H9 (cell line): ENCODE data around the gene CAMK2B. TPM values are rescaled to one million over a fixed set of nuclear protein-coding genes. Genes with fewer than 3 reads are reported as not detected.

Experiments used
- DNase-seq: peaks from one replicate; pipeline ENCODE4 v3.0.0-alpha.2; 2017
- H2AFZ ChIP-seq: one replicate; pipeline ENCODE4 v1.6.1; 2013; ENCODE audit warnings: mild to moderate bottlenecking, low read length, control low read depth, moderate library complexity
- H2AK5ac ChIP-seq: 2 replicates; pipeline ENCODE4 v1.6.1; 2013; ENCODE audit warnings: low read length, control low read depth, mixed read lengths; ENCODE audit not compliant: insufficient read length
- H2BK120ac ChIP-seq: one replicate; pipeline ENCODE4 v1.6.1; 2013; ENCODE audit warnings: low read depth, mild to moderate bottlenecking, low read length, control low read depth, inconsistent platforms; ENCODE audit not compliant: poor library complexity, severe bottlenecking
- H2BK12ac ChIP-seq: 2 replicates; pipeline ENCODE4 v1.6.1; 2013; ENCODE audit warnings: low read length, control low read depth, mixed read lengths, low read depth; ENCODE audit not compliant: insufficient read length
- H2BK15ac ChIP-seq: 2 replicates; pipeline ENCODE4 v1.6.1; 2013; ENCODE audit warnings: low read depth, low read length, control low read depth
- H2BK20ac ChIP-seq: one replicate; pipeline ENCODE4 v1.6.1; 2013; ENCODE audit warnings: low read depth, mild to moderate bottlenecking, low read length, control low read depth, inconsistent platforms; ENCODE audit not compliant: poor library complexity, severe bottlenecking
- H2BK5ac ChIP-seq: 2 replicates; pipeline ENCODE4 v1.6.1; 2013; ENCODE audit warnings: low read length, control low read depth, mixed read lengths; ENCODE audit not compliant: insufficient read length
- H3K14ac ChIP-seq: 2 replicates; pipeline ENCODE4 v1.6.1; 2013; ENCODE audit warnings: low read length, control low read depth; ENCODE audit not compliant: insufficient read depth
- H3K18ac ChIP-seq: 2 replicates; pipeline ENCODE4 v1.6.1; 2013; ENCODE audit warnings: low read depth, mild to moderate bottlenecking, mixed read lengths, low read length, control low read depth; ENCODE audit not compliant: insufficient read length
- H3K23ac ChIP-seq: 2 replicates; pipeline ENCODE4 v1.6.1; 2013; ENCODE audit warnings: low read length, control low read depth, mixed read lengths, low read depth; ENCODE audit not compliant: insufficient read length
- H3K23me2 ChIP-seq: 2 replicates; pipeline ENCODE4 v1.6.1; 2013; ENCODE audit warnings: low read depth, mild to moderate bottlenecking, mixed read lengths, low read length, control low read depth; ENCODE audit not compliant: insufficient read length, poor library complexity, severe bottlenecking
- H3K27ac ChIP-seq: 2 replicates; pipeline ENCODE4 v1.5.1; 2013; ENCODE audit warnings: low read length, control low read depth, mixed read lengths, low read depth; ENCODE audit not compliant: insufficient read length
- H3K27me3 ChIP-seq: 2 replicates; pipeline ENCODE4 v1.6.1; 2013; ENCODE audit warnings: low read length, control low read depth, inconsistent platforms; ENCODE audit not compliant: insufficient read depth
- H3K4ac ChIP-seq: 2 replicates; pipeline ENCODE4 v1.6.1; 2013; ENCODE audit warnings: low read depth, mild to moderate bottlenecking, control low read depth, inconsistent platforms, low read length, moderate library complexity
- H3K4me1 ChIP-seq: 2 replicates; pipeline ENCODE4 v1.6.1; 2013; ENCODE audit warnings: low read length, control low read depth, inconsistent platforms; ENCODE audit not compliant: insufficient read depth
- H3K4me2 ChIP-seq: 2 replicates; pipeline ENCODE4 v1.6.1; 2013; ENCODE audit warnings: low read length, control low read depth, mixed read lengths; ENCODE audit not compliant: insufficient read length, insufficient read depth
- H3K56ac ChIP-seq: 2 replicates; pipeline ENCODE4 v1.6.1; 2013; ENCODE audit warnings: low read depth, mild to moderate bottlenecking, mixed read lengths, low read length, control low read depth; ENCODE audit not compliant: insufficient read length
- H3K79me1 ChIP-seq: 2 replicates; pipeline ENCODE4 v1.6.1; 2013; ENCODE audit warnings: low read depth, mild to moderate bottlenecking, moderate library complexity, low read length, control low read depth, inconsistent platforms; ENCODE audit not compliant: insufficient read depth, poor library complexity, severe bottlenecking
- H3K79me2 ChIP-seq: 2 replicates; pipeline ENCODE4 v1.6.1; 2013; ENCODE audit warnings: low read length, control low read depth, inconsistent platforms; ENCODE audit not compliant: insufficient read depth
- H3K9ac ChIP-seq: 2 replicates; pipeline ENCODE4 v1.6.1; 2013; ENCODE audit warnings: low read length, control low read depth, mixed read lengths; ENCODE audit not compliant: insufficient read length; ENCODE audit errors: extremely low read depth
- H3K9me3 ChIP-seq: one replicate; pipeline ENCODE4 v1.6.1; 2013; ENCODE audit warnings: low read depth, low read length, inconsistent platforms; ENCODE audit not compliant: control insufficient read depth
- H3T11ph ChIP-seq: one replicate; pipeline ENCODE4 v1.6.1; 2013; ENCODE audit warnings: mild to moderate bottlenecking, low read length, control low read depth, inconsistent platforms
- H4K20me1 ChIP-seq: one replicate; pipeline ENCODE4 v1.6.1; 2013; ENCODE audit not compliant: control insufficient read depth, insufficient read length, insufficient read depth
- H4K5ac ChIP-seq: 2 replicates; pipeline ENCODE4 v1.6.1; 2013; ENCODE audit warnings: low read depth, mild to moderate bottlenecking, mixed read lengths, low read length, control low read depth; ENCODE audit not compliant: insufficient read length
- H4K8ac ChIP-seq: replicated peaks from 2 replicates; pipeline ENCODE4 v1.6.1; 2013; ENCODE audit warnings: low read length, control low read depth, mixed read lengths, low read depth; ENCODE audit not compliant: insufficient read length
- H4K91ac ChIP-seq: 2 replicates; pipeline ENCODE4 v1.6.1; 2013; ENCODE audit warnings: low read depth, mild to moderate bottlenecking, moderate library complexity, mixed read lengths, low read length, control low read depth; ENCODE audit not compliant: insufficient read length
- H3K27ac Mint-ChIP-seq, 3 experiments: 2 replicates in 2 of 3; 3 replicates in 1 of 3; pipeline ENCODE4 v1.8.0; 2020 to 2021; ENCODE audit warnings: mixed read lengths in 3 of 3, mild to moderate bottlenecking in 1 of 3, moderate library complexity in 1 of 3
- H3K27me3 Mint-ChIP-seq: 2 replicates; pipeline ENCODE4 v1.8.0; 2021; ENCODE audit warnings: low read depth, mild to moderate bottlenecking, moderate library complexity, mixed read lengths
- H3K36me3 Mint-ChIP-seq, 3 experiments: 2 replicates in 2 of 3; 3 replicates in 1 of 3; pipeline ENCODE4 v1.8.0; 2020 to 2021; ENCODE audit warnings: low read depth in 3 of 3, mixed read lengths in 3 of 3; ENCODE audit not compliant: insufficient read depth in 1 of 3
- H3K4me1 Mint-ChIP-seq, 2 experiments: 2 replicates each; pipeline ENCODE4 v1.8.0; 2020; ENCODE audit warnings: mixed read lengths in 2 of 2
- H3K4me3 Mint-ChIP-seq, 2 experiments: 2 replicates in 1 of 2; 3 replicates in 1 of 2; pipeline ENCODE4 v1.8.0; 2020 to 2021; ENCODE audit warnings: mild to moderate bottlenecking in 2 of 2, mixed read lengths in 2 of 2, moderate library complexity in 1 of 2
- H3K9me3 Mint-ChIP-seq, 2 experiments: 2 replicates in 1 of 2; 3 replicates in 1 of 2; pipeline ENCODE4 v1.8.0; 2020; ENCODE audit warnings: mild to moderate bottlenecking in 2 of 2, mixed read lengths in 2 of 2, moderate library complexity in 1 of 2
- CTCF ChIP-seq: fragments of 200-600 bp; sonication (generic); conservative IDR thresholded peaks from 3 replicates; pipeline ENCODE4 v1.8.0; 2021; ENCODE audit warnings: antibody characterized with exemption, mild to moderate bottlenecking
- WGBS: extraction: QIAGEN DNeasy Blood & Tissue Kit; methylation state at CpG from one replicate; pipeline ENCODE4 v1.1.7; 2013; ENCODE audit warnings: missing lambda C conversion rate, low lambda C conversion rate, mixed read lengths; ENCODE audit not compliant: insufficient read length; ENCODE audit errors: extremely low coverage; 5-methylcytosine and 5-hydroxymethylcytosine counted together
- total RNA-seq: library from RNA; stranded (reverse); gene quantifications from 2 replicates; pipeline ENCODE4 v1.2.1, GENCODE V29; 2021

Gene CAMK2B
- total RNA-seq, 1 experiment from 2014 or later: 0.17 TPM

DNA sequence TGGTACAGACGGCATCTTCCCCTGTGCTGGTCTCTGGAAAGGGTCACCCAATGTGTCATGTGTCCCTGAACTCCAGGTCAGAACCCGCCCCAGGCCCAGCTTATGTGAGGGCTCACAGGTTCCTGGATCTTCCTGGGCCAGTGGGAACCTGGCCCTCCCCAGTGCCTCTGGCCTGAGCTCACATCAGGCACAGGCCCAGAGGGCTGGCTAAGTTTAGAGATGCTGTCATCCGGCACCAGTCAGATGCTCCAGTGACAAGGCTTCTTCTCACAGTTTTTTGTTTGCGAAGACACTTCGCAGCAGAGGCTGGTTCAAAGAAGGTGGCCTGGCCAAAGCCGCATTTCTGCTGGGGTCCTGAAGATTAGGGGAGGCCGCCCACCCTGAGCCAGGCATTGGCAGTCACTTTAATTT lies 11.8 kb downstream of the CAMK2B start:
- Histone ChIP-seq H3K23ac (no peak overlapping the region), H4K20me1 (no peaks in the 10 kb centered on the region), H3K4ac (no peak overlapping the region), H2BK120ac (no peak overlapping the region), H3K27ac (no peak overlapping the region), H3K23me2 (peaks cover 4% of the 10 kb centered on the region), H3K79me2 (no peaks in the 10 kb centered on the region), H2BK15ac (no peak overlapping the region), H3T11ph (no peak overlapping the region), H2BK5ac (no peak overlapping the region), H3K4me1 (no peaks in the 10 kb centered on the region), H3K9ac (no peak overlapping the region), H2BK20ac (no peak overlapping the region), H2AFZ (no peak overlapping the region), H3K56ac (no peak overlapping the region), H3K79me1 (no peaks in the 10 kb centered on the region), H3K18ac (no peak overlapping the region), H3K4me2 (no peak overlapping the region), H2BK12ac (no peak overlapping the region), H4K5ac (no peak overlapping the region), H2AK5ac (no peak overlapping the region), H3K9me3 (no peaks in the 10 kb centered on the region), H4K8ac (no peak overlapping the region), H3K27me3 (peaks cover 8% of the 10 kb centered on the region; the same call in 1 of the 2 replicates), H4K91ac (no peak overlapping the region), H3K14ac (no peak overlapping the region; the same call in 1 of the 2 replicates)
- Mint-ChIP-seq H3K4me3 (no peak overlapping the region), H3K36me3 (no peaks in the 10 kb centered on the region), H3K27ac (no peak overlapping the region), H3K27me3 (peaks cover 80% of the 10 kb centered on the region), H3K9me3 (no peaks in the 10 kb centered on the region; a peak in 1 of 5 replicates), H3K4me1 (peaks cover 0 to 2% of the 10 kb centered on the region in 2 experiments; a peak in 1 of 4 replicates)
- no CpG with 5 or more reads among the region's 7 CpGs for WGBS
- TF ChIP-seq CTCF: no peak
- DNase-seq: no peak
